HG03460 (cell line): ENCODE measurements around the gene DISP3.

ENCODE experiments used
- ATAC-seq: cut with Tn5 transposase; IDR thresholded peaks from one replicate; pipeline ENCODE4 v1.9.1; 2021; ENCODE audit not compliant: unreplicated experiment

DISP3 gene

GRCh38 chr1:11483581-11484320 is 4.8 kb downstream of the DISP3 start:
- no peak for ATAC-seq

GRCh38 chr1:11484321-11484655 is 5.3 kb downstream of the DISP3 start:
- ATAC-seq, result no peak

- ATAC-seq, result no peak
These were observed 6.2 kb downstream of the DISP3 start for GRCh38 chr1:11485191-11485590.

GRCh38 chr1:11486231-11487009 is 7.5 kb downstream of the DISP3 start:
- no peak for ATAC-seq

GRCh38 chr1:11487196-11487751 is 8.3 kb downstream of the DISP3 start:
- no peak for ATAC-seq

- ATAC-seq, result no peak
These were observed 9.3 kb downstream of the DISP3 start for GRCh38 chr1:11488201-11488770.

GRCh38 chr1:11488966-11489625 is 10.1 kb downstream of the DISP3 start:
- ATAC-seq, result no peak

- ATAC-seq, result no peak
These were observed 13.3 kb downstream of the DISP3 start for GRCh38 chr1:11492235-11492634.

GRCh38 chr1:11493972-11494655 is 15.2 kb downstream of the DISP3 start:
- no peak for ATAC-seq

- ATAC-seq, result no peak
These were observed 15.8 kb downstream of the DISP3 start for GRCh38 chr1:11494771-11495170.

GRCh38 chr1:11495579-11495978 is 16.6 kb downstream of the DISP3 start:
- no peak for ATAC-seq

GRCh38 chr1:11496551-11497080 is 17.7 kb downstream of the DISP3 start:
- no peak for ATAC-seq

GRCh38 chr1:11498956-11499594 is 20.1 kb downstream of the DISP3 start:
- no peak for ATAC-seq

- no peak for ATAC-seq
These were observed 20.8 kb downstream of the DISP3 start for GRCh38 chr1:11499601-11500331.

GRCh38 chr1:11500881-11501280 is 21.9 kb downstream of the DISP3 start:
- ATAC-seq, result no peak

- no peak for ATAC-seq
These were observed 22.5 kb downstream of the DISP3 start for GRCh38 chr1:11501491-11501897.

GRCh38 chr1:11501906-11502485 is 23.0 kb downstream of the DISP3 start:
- no peak for ATAC-seq

- no peak for ATAC-seq
These were observed 23.6 kb downstream of the DISP3 start for GRCh38 chr1:11502516-11502915.

GRCh38 chr1:11504599-11504998 is 25.6 kb downstream of the DISP3 start:
- ATAC-seq, result no peak
